MM.1S (cell line): ENCODE measurements around the gene SLC38A8.

Source experiments
- CTCF ChIP-seq: fragments of 300-600 bp; sonication (generic); IDR thresholded peaks from 2 replicates; pipeline ENCODE4 v1.5.1; 2016; ENCODE audit warnings: antibody characterized with exemption, low read length, mixed read lengths
- EZH2 ChIP-seq: fragments of 300-600 bp; sonication (generic); optimal IDR thresholded peaks from 2 replicates; pipeline ENCODE3; 2017; ENCODE audit warnings: low read depth, mild to moderate bottlenecking, antibody characterized with exemption, low read length, mixed read lengths
- EZH2phosphoT487 ChIP-seq: fragments of 300-600 bp; sonication (generic); IDR thresholded peaks from 2 replicates; pipeline ENCODE4 v1.6.1; 2018; ENCODE audit warnings: antibody characterized with exemption, low read length

- no peak for TF ChIP-seq CTCF
- TF ChIP-seq EZH2phosphoT487: no peak
- TF ChIP-seq EZH2: no peak
Measured at GRCh38 chr16:83979441-83979840, 63.2 kb downstream of the SLC38A8 start.
